Omental fat pad (tissue), 4 donors: ENCODE results near the gene ZNF70. TPM values are rescaled to one million over a fixed set of nuclear protein-coding genes. Genes with fewer than 3 reads are reported as not detected.

Experiments used
- ATAC-seq: fragments of 150-250 bp; one replicate; pipeline ENCODE4 v1.9.1; 2016; ENCODE audit warnings: mild to moderate bottlenecking, moderate library complexity; ENCODE audit not compliant: low FRiP score
- DNase-seq: peaks from one replicate; pipeline ENCODE4 v3.0.0-alpha.2; 2019; ENCODE audit warnings: low spot score
- total RNA-seq, 4 donors: library from RNA; depleted of rRNA; stranded (reverse); fragments of >200 nt; gene quantifications; one replicate each; pipeline ENCODE4 v1.1.0, GENCODE V29; 2016
- TF ChIP-seq, protein P1 (sequence below), 3 donors: fragments of 450-650 bp; IDR thresholded peaks; one replicate each; pipeline ENCODE4 v1.5.1; 2016 to 2017; ENCODE audit warnings: antibody characterized with exemption in 3 of 3, mild to moderate bottlenecking in 3 of 3, moderate library complexity in 2 of 3

Gene ZNF70
- total RNA-seq, 4 donors from 2014 or later = 2.8 to 5.1 (median 4.0) TPM

DNA sequence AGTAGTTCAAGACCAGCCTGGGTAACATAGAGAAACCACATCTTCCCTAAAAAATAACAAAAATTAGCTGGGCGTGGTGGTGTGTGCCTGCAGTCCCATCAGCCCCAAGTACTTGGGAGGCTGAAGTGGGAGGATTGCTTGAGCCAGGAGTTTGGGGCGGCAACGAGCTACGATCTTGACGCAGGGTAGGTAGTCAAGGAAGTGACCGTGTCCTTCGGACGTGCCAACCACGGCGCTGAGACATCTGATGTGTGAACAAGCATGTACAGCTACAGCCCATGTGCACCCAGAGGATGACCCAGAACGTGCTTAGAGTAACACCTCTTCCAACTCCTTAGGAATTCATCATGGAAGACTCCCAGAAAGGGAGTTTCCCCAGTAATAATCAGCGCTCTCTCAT is 38.7 kb downstream of the ZNF70 start:
- no peak for ATAC-seq
- DNase-seq = no peak
- TF ChIP-seq, protein P1, sequence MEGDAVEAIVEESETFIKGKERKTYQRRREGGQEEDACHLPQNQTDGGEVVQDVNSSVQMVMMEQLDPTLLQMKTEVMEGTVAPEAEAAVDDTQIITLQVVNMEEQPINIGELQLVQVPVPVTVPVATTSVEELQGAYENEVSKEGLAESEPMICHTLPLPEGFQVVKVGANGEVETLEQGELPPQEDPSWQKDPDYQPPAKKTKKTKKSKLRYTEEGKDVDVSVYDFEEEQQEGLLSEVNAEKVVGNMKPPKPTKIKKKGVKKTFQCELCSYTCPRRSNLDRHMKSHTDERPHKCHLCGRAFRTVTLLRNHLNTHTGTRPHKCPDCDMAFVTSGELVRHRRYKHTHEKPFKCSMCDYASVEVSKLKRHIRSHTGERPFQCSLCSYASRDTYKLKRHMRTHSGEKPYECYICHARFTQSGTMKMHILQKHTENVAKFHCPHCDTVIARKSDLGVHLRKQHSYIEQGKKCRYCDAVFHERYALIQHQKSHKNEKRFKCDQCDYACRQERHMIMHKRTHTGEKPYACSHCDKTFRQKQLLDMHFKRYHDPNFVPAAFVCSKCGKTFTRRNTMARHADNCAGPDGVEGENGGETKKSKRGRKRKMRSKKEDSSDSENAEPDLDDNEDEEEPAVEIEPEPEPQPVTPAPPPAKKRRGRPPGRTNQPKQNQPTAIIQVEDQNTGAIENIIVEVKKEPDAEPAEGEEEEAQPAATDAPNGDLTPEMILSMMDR (IDR thresholded peaks at IDR 0.05) = no peak

DNA sequence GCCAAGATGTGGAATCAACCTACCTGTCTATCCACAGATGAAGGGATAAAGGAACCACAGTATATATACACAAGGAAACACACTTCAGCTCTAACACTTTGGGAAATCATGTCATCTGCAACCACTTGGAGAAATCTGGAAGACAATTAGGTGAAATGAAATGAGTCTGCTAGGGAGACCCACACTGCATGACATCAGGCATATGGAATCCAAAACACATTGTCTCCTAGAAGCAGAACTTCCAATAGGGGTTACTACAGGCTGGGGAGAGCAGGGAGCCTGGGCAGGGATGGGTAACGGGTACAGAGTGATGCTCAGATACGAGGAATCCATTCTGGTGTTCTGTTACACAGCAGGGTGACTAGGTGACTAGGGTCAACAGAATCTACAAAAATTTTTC is 41.8 kb downstream of the ZNF70 start:
- TF ChIP-seq, protein P1 (IDR thresholded peaks at IDR 0.05) = no peak

DNA sequence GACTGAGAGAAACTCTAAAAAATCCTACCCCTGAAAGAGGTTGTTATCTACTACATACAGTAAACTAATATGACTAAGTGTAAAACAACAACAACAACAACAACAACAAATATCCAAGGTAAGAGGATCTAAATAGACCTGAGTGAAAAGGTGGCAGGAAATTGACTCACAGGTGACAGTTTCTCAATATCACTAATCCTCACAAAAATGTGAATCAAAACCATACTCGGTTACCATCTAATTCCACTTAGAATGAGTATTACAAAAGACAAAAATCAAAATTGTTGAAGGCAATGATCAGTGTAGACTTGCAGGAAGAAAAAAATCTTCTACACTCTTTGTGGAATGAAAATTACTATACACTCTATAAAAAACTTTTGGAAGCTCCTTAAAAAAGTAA is 42.6 kb downstream of the ZNF70 start:
- DNase-seq = no peak
- no peak for ATAC-seq
- TF ChIP-seq, protein P1 (IDR thresholded peaks at IDR 0.05) = no peak

More for the DNA sequence above, 41.8 kb downstream of the ZNF70 start:
- DNase-seq (no peak), ATAC-seq (no peak)

DNA sequence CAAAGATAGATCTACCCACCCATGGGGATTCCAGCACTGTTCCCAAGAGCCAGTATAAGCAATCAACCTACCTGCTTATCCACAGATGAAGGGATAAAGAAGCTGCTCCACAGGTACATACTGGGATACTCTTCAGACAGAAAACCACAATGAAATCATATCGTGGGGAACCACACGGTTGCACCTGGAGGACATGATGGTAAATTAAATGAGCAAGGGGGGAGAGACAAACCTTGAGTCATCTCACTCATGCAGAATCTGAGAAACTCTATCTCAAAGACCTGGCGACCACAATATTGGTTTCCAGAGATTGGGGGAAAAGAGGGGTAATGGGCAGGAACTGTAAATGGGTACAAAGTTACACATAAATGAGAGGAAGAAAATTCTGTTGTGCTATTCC is 45.6 kb downstream of the ZNF70 start:
- TF ChIP-seq, protein P1 (IDR thresholded peaks at IDR 0.05) = no peak
- no peak for ATAC-seq
- no peak for DNase-seq

DNA sequence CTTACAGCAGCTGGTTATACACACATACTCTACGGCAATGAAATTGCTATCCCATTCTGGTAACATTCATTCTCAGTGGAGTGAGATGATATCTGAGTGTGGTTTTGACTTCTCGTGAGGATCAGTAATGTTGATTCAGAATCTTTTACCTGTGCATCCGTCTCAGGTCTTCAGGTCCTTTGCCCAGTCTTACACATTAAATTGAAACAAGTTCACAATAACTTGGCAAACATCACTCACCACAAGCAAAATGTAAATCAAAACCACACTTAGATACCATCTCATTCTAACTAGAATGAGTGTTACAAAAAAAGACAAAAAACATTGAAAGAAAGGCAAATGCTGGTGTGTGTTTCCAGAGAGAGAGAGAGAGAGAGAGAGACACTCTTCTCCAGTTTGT is 46.1 kb downstream of the ZNF70 start:
- DNase-seq (no peak), ATAC-seq (no peak)
- TF ChIP-seq, protein P1 (IDR thresholded peaks at IDR 0.05) = no peak

DNA sequence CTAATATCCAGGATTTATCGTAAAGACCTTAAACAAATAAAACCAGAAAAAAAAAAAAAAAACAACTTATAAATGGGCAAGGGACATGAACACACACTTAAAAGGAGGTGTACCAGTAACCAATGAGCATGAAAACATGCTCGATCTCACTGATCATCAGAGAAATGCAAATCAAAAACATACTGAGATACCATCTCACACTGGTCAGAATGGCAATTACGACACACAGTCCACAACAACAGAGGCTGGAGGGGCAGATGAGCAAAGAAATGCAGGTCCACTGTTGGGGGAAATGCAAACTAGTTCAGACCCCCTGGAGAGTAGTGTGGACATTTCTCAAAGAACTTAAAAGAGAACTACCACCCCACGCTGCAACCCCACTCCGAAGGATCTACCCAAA is 46.9 kb downstream of the ZNF70 start:
- no peak for DNase-seq
- no peak for ATAC-seq
- TF ChIP-seq, protein P1 (IDR thresholded peaks at IDR 0.05) = no peak

DNA sequence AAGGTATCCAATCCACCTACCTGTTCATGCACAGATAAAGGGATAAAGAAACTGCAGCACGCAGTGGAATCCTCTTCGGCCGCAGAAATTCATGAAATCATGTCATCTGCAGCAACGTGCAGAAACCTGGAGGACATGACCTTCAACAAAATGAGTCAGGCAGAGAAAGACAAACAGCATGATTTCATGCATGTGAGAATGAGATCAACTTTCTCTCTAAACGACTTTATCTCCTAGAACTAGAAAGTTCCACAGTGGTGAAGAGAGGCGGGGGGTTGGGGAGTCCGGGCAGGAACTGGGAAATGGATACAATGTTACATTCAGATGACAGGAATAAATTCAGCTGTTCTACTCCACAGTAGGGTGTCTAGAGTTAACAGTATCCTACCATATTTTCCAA is 50.2 kb downstream of the ZNF70 start:
- no peak for DNase-seq
- ATAC-seq = no peak
- TF ChIP-seq, protein P1 (IDR thresholded peaks at IDR 0.05) = no peak
